ENCODE results near the gene NSUN4.
"Not testable (repeated sequence)": the region's sequence is repeated elsewhere in the genome, so short reads cannot be mapped to it uniquely, and the experiment has no call there.

The NSUN4 gene

DNA sequence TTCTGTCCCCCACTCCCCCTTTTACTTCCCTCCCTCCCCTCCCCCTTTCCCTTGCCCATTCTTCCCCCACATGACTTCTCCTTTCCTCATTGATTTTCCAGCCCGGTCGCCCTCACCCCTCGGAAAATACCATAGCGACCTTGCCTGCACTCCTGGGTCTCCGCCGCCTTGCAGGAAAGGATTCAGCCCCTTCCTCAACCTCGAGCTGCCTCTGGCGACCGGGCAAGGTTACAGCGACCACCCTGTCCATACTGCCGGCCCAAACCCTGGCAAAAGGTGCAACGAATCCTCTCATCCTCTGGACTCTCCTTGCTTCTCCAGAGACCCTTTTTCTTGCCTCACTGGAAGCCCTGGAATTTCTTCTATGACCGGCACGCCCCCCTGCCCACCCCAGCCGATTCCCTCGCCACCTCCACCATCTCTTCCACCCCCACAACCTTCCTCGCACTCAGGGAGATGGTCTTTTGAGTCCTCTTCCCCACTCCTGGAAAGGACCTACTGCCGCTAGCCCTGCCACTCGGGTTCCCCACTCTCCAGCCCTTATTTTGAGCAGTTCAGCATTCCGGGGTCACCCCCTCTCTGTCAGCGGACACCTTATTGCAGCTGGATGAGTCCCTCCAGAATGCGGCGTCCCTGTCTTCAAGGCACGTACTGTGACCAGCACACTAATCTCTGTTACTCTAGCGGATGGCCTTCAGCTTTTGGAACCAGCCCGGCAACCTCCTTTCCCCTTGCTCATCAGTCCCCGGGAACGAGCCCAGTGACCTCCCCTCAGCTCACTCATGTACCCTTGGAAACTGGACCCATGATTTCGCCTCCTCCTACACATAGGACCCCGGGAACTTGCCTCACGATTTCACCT is 846 bp downstream of the NSUN4 start:
- H3K9me3 ChIP-seq (ENCODE audit: control insufficient read depth in 5 of 5, low read length in 5 of 5), result no peaks in the 10 kb centered on the region
- peak overlapping the region; percentile 20 to 97 (median 94) for H3K9ac ChIP-seq (ENCODE audit: low read length in 5 of 5)
- peak overlapping the region; percentile 88 to 95 (median 94) for H3K4me3 ChIP-seq (ENCODE audit: low read depth in 1 of 5, low read length in 5 of 5)
- H3K27me3 ChIP-seq (ENCODE audit: control insufficient read depth in 5 of 5, insufficient read depth in 4 of 5, low read length in 5 of 5), result no peaks in the 10 kb centered on the region
- peaks cover 6 to 28% (median 22%) of the 10 kb centered on the region in 5 donors for H3K36me3 ChIP-seq (ENCODE audit: control insufficient read depth in 5 of 5, insufficient read depth in 5 of 5, low read length in 5 of 5)
- peak overlapping the region; percentile 96 for H3K27ac ChIP-seq (ENCODE audit: low read depth, low read length)
- peaks cover 0 to 19% (median 15%) of the 10 kb centered on the region in 5 donors for H3K4me1 ChIP-seq (ENCODE audit: control insufficient read depth in 5 of 5, insufficient read depth in 5 of 5, low read length in 5 of 5)

GRCh38 chr1:46342084-46342656 is 1.6 kb downstream of the NSUN4 start:
- Histone ChIP-seq H3K9ac (ENCODE audit: low read length in 5 of 5) (peak overlapping the region in 2 of 5 donors; percentile 59 to 97), H3K27me3 (ENCODE audit: control insufficient read depth in 5 of 5, insufficient read depth in 4 of 5, low read length in 5 of 5) (no peaks in the 10 kb centered on the region), H3K36me3 (ENCODE audit: control insufficient read depth in 5 of 5, insufficient read depth in 5 of 5, low read length in 5 of 5) (peaks cover 6 to 36% (median 27%) of the 10 kb centered on the region in 5 donors), H3K27ac (ENCODE audit: low read depth, low read length) (peak overlapping the region; percentile 96), H3K4me1 (ENCODE audit: control insufficient read depth in 5 of 5, insufficient read depth in 5 of 5, low read length in 5 of 5) (peaks cover 0 to 19% (median 15%) of the 10 kb centered on the region in 5 donors), H3K9me3 (ENCODE audit: control insufficient read depth in 5 of 5, low read length in 5 of 5) (no peaks in the 10 kb centered on the region), H3K4me3 (ENCODE audit: low read depth in 1 of 5, low read length in 5 of 5) (peak overlapping the region in 1 of 5 donors; percentile 95)

- peaks cover 8 to 40% (median 32%) of the 10 kb centered on the region in 5 donors for H3K36me3 ChIP-seq (ENCODE audit: control insufficient read depth in 5 of 5, insufficient read depth in 5 of 5, low read length in 5 of 5)
- H3K9ac ChIP-seq (ENCODE audit: low read length in 5 of 5), result peak overlapping the region in 1 of 5 donors; percentile 59
- H3K27me3 ChIP-seq (ENCODE audit: control insufficient read depth in 5 of 5, insufficient read depth in 4 of 5, low read length in 5 of 5), result no peaks in the 10 kb centered on the region
- H3K9me3 ChIP-seq (ENCODE audit: control insufficient read depth in 5 of 5, low read length in 5 of 5), result no peaks in the 10 kb centered on the region
- no peak overlapping the region for H3K4me3 ChIP-seq (ENCODE audit: low read depth in 1 of 5, low read length in 5 of 5)
- peaks cover 0 to 22% (median 15%) of the 10 kb centered on the region in 5 donors for H3K4me1 ChIP-seq (ENCODE audit: control insufficient read depth in 5 of 5, insufficient read depth in 5 of 5, low read length in 5 of 5)
- peak overlapping the region; percentile 96 for H3K27ac ChIP-seq (ENCODE audit: low read depth, low read length)
These were observed 2.2 kb downstream of the NSUN4 start for GRCh38 chr1:46342677-46343350.

DNA sequence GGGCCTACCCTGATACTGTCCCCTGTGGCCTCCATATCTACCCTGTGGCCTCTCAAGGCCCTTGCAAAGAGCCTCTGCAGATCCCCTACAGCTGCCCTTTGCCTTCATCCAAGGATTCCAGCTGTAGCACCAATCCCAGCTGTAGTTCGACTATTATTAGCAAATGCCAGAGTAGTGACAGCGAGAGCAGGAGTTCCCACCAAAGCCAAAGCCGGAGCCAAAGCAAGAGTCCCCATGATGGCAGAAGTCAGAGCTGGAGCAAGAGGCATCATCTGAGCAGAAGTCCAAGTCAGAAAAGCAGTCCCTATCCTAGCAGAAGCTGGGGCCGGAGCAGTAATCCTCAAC is 2.7 kb downstream of the NSUN4 start:
- Histone ChIP-seq H3K36me3 (ENCODE audit: control insufficient read depth in 5 of 5, insufficient read depth in 5 of 5, low read length in 5 of 5) (peaks cover 8 to 40% (median 32%) of the 10 kb centered on the region in 5 donors), H3K27ac (ENCODE audit: low read depth, low read length) (no peak overlapping the region), H3K27me3 (ENCODE audit: control insufficient read depth in 5 of 5, insufficient read depth in 4 of 5, low read length in 5 of 5) (no peaks in the 10 kb centered on the region), H3K9me3 (ENCODE audit: control insufficient read depth in 5 of 5, low read length in 5 of 5) (no peaks in the 10 kb centered on the region), H3K4me3 (ENCODE audit: low read depth in 1 of 5, low read length in 5 of 5) (no peak overlapping the region), H3K4me1 (ENCODE audit: control insufficient read depth in 5 of 5, insufficient read depth in 5 of 5, low read length in 5 of 5) (peaks cover 0 to 22% (median 15%) of the 10 kb centered on the region in 5 donors), H3K9ac (ENCODE audit: low read length in 5 of 5) (peak overlapping the region in 1 of 5 donors; percentile 7)

DNA sequence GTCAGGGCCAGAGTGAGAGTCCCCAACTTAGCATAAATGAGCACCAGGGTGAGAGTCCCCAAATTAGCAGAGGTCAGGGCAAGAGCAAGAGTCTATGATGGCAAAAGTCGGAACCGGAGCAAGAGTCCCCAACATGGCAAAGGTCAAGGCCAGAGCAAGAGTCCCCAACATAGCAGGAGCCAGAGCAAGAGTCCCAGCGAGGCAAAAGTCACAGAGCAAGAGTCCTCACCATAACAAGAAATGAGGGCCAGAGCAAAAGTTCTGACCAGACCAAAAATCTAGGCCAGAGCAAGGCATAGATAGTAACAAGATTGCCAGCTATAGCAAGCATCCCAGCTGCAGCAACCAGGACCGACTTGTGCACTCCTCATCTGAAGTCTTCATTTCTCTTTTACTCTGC is 3.1 kb downstream of the NSUN4 start:
- Histone ChIP-seq H3K4me1 (ENCODE audit: control insufficient read depth in 5 of 5, insufficient read depth in 5 of 5, low read length in 5 of 5) (peaks cover 0 to 22% (median 15%) of the 10 kb centered on the region in 5 donors), H3K36me3 (ENCODE audit: control insufficient read depth in 5 of 5, insufficient read depth in 5 of 5, low read length in 5 of 5) (peaks cover 8 to 40% (median 32%) of the 10 kb centered on the region in 5 donors), H3K4me3 (ENCODE audit: low read depth in 1 of 5, low read length in 5 of 5) (no peak overlapping the region), H3K27ac (ENCODE audit: low read depth, low read length) (no peak overlapping the region), H3K9me3 (ENCODE audit: control insufficient read depth in 5 of 5, low read length in 5 of 5) (no peaks in the 10 kb centered on the region), H3K9ac (ENCODE audit: low read length in 5 of 5) (peak overlapping the region in 2 of 5 donors; percentile 7 to 43), H3K27me3 (ENCODE audit: control insufficient read depth in 5 of 5, insufficient read depth in 4 of 5, low read length in 5 of 5) (no peaks in the 10 kb centered on the region)

- no peaks in the 10 kb centered on the region for H3K9me3 ChIP-seq (ENCODE audit: control insufficient read depth in 5 of 5, low read length in 5 of 5)
- peaks cover 8 to 43% (median 35%) of the 10 kb centered on the region in 5 donors for H3K36me3 ChIP-seq (ENCODE audit: control insufficient read depth in 5 of 5, insufficient read depth in 5 of 5, low read length in 5 of 5)
- no peak overlapping the region for H3K4me3 ChIP-seq (ENCODE audit: low read depth in 1 of 5, low read length in 5 of 5)
- H3K9ac ChIP-seq (ENCODE audit: low read length in 5 of 5), result no peak overlapping the region
- no peaks in the 10 kb centered on the region for H3K27me3 ChIP-seq (ENCODE audit: control insufficient read depth in 5 of 5, insufficient read depth in 4 of 5, low read length in 5 of 5)
- H3K27ac ChIP-seq (ENCODE audit: low read depth, low read length), result no peak overlapping the region
- peaks cover 0 to 22% (median 13%) of the 10 kb centered on the region in 5 donors for H3K4me1 ChIP-seq (ENCODE audit: control insufficient read depth in 5 of 5, insufficient read depth in 5 of 5, low read length in 5 of 5)
These were observed 3.9 kb downstream of the NSUN4 start for GRCh38 chr1:46344481-46344880.

GRCh38 chr1:46345281-46345680 is 4.7 kb downstream of the NSUN4 start:
- no peak overlapping the region for H3K9ac ChIP-seq (ENCODE audit: low read length in 5 of 5)
- H3K4me3 ChIP-seq (ENCODE audit: low read depth in 1 of 5, low read length in 5 of 5), result no peak overlapping the region
- H3K27ac ChIP-seq (ENCODE audit: low read depth, low read length), result no peak overlapping the region
- H3K27me3 ChIP-seq (ENCODE audit: control insufficient read depth in 5 of 5, insufficient read depth in 4 of 5, low read length in 5 of 5), result no peaks in the 10 kb centered on the region
- no peaks in the 10 kb centered on the region for H3K9me3 ChIP-seq (ENCODE audit: control insufficient read depth in 5 of 5, low read length in 5 of 5)
- peaks cover 13 to 50% (median 41%) of the 10 kb centered on the region in 5 donors for H3K36me3 ChIP-seq (ENCODE audit: control insufficient read depth in 5 of 5, insufficient read depth in 5 of 5, low read length in 5 of 5)
- peaks cover 0 to 14% (median 9%) of the 10 kb centered on the region in 5 donors for H3K4me1 ChIP-seq (ENCODE audit: control insufficient read depth in 5 of 5, insufficient read depth in 5 of 5, low read length in 5 of 5)

DNA sequence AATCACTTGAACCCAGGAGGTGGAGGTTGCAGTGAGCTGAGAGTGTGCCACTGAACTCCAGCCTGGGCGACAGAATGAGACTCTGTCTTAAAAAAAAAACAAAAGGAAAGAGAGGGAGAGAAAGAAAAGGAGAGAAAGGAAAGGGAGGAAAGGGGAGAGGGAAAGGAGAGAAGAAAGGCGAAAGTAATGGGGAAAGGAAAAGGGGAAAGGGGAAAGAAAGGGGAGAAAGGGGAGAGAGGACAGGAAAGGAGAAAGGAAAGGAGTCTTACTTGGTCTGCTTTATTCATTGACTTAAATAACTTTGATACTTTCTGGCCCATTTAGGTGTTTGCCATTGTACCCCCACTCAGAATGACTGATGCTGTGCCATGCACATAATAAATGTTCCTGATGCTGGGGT is 11.8 kb downstream of the NSUN4 start:
- peaks cover 0 to 3% (median 0%) of the 10 kb centered on the region in 5 donors for H3K4me1 ChIP-seq (ENCODE audit: control insufficient read depth in 5 of 5, insufficient read depth in 5 of 5, low read length in 5 of 5)
- H3K4me3 ChIP-seq (ENCODE audit: low read depth in 1 of 5, low read length in 5 of 5), result no peak overlapping the region
- H3K27me3 ChIP-seq (ENCODE audit: control insufficient read depth in 5 of 5, insufficient read depth in 4 of 5, low read length in 5 of 5), result no peaks in the 10 kb centered on the region
- no peaks in the 10 kb centered on the region for H3K9me3 ChIP-seq (ENCODE audit: control insufficient read depth in 5 of 5, low read length in 5 of 5)
- no peak overlapping the region for H3K9ac ChIP-seq (ENCODE audit: low read length in 5 of 5)
- H3K27ac ChIP-seq (ENCODE audit: low read depth, low read length), result no peak overlapping the region
- H3K36me3 ChIP-seq (ENCODE audit: control insufficient read depth in 5 of 5, insufficient read depth in 5 of 5, low read length in 5 of 5), result peaks cover 16 to 60% (median 50%) of the 10 kb centered on the region in 5 donors

GRCh38 chr1:46355920-46356319 is 15.3 kb downstream of the NSUN4 start:
- not testable (repeated sequence) for H3K9me3 ChIP-seq (ENCODE audit: control insufficient read depth in 5 of 5, low read length in 5 of 5); H3K9ac ChIP-seq (ENCODE audit: low read length in 5 of 5); H3K4me1 ChIP-seq (ENCODE audit: control insufficient read depth in 5 of 5, insufficient read depth in 5 of 5, low read length in 5 of 5); H3K27ac ChIP-seq (ENCODE audit: low read depth, low read length); H3K27me3 ChIP-seq (ENCODE audit: control insufficient read depth in 5 of 5, insufficient read depth in 4 of 5, low read length in 5 of 5); H3K4me3 ChIP-seq (ENCODE audit: low read depth in 1 of 5, low read length in 5 of 5)
- peaks cover 12 to 58% (median 45%) of the 10 kb centered on the region in 5 donors for H3K36me3 ChIP-seq (ENCODE audit: control insufficient read depth in 5 of 5, insufficient read depth in 5 of 5, low read length in 5 of 5)

Measured in subcutaneous abdominal adipose tissue (tissue), 5 donors.